Articular chondrocyte of knee joint (primary cell): ENCODE results near the gene FGG. TPM values are rescaled to one million over a fixed set of nuclear protein-coding genes. Genes with fewer than 3 reads are reported as not detected.

Experiments
- total RNA-seq: library from RNA; depleted of rRNA; stranded (reverse); fragments of >200 nt; gene quantifications from 2 replicates; pipeline ENCODE4 v1.2.3, GENCODE V29; 2012

FGG gene
- 0.22 TPM in 1 of 2 replicates, not detected in the other for total RNA-seq

DNA sequence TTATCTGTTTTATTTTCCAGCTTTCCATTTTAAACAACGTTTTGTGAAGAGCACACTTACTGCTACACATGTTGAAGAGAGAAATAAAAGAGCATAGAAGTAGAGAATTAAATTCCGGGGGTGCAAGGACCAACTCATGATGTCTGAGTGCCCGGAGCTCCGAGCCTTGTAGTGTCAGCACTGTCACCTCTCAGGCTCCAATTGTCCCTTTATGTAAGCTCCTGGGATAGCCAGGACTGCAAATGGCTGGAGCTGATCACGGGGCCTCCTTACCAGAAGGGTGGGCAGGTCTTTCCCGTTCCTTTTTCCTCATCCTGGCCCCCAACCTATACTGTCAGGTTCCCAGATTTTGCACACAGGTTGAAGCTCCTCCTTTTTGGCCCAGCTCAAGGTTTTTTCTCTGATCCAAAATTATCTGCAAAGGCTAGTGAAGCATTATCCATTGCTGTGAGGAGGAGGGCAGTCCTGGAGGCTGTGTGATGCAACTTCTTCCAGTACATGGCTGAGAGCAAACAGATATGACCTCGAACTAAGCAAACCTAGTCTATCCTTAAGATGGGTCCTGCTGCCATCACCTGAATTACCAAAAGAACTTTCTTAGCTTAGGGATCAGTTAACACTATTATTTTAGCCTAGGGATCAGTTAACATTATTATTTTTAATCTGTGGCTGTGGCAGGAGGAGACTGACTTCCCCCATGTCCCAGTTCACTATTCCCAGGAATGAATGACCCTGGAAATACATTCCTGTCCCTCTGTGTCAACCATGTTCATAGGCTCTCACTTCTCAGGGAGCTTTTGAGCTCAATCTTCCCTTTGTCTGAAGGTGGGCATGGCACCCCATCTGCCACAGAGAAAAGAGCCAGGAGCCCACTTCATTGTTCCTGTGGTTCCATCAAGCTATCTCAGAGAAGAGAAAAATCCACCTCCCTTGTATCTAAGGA, at the start of gene FGG:
Gene FGG (minus strand): TSS at position 185 of the 943 bp plus-strand sequence. CDS start 47 bp downstream, at position 138.

DNA sequence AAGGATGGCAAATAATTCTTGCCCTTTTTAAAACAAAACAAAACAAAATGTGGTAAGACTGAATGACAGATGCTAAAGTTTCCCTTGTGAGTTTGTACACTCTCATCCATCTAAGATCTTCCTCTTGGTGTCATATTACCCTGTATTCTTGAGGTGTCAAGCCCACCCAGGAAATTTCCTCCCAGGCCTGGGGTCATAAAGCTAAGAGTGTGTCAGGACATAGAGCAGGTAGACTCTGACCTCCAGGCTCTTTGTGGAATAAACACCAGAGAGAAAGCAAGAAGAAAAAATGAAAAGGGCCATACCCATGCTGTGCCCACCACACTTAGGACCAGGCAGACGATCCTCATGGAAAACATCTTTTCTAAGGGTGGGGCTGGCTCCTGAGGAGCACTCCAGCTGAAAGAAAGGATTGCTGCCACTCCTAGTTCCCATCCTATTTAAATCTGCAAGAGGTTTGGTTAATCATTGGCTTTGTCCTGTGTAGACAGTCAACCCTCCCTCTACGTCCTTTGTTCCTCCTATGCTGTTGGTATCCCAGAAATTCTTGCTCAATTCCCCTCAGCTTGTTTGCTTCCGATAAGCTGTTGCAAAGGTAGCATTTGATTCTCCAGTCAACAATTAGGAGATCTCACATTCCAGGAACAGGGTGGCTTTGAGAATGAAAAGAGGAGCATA, 22.0 kb downstream of the FGG start, which contains the start of gene FGA:
Gene FGA (minus strand): TSS at position 414 of the 678 bp plus-strand sequence. CDS start 55 bp downstream, at position 359.

DNA sequence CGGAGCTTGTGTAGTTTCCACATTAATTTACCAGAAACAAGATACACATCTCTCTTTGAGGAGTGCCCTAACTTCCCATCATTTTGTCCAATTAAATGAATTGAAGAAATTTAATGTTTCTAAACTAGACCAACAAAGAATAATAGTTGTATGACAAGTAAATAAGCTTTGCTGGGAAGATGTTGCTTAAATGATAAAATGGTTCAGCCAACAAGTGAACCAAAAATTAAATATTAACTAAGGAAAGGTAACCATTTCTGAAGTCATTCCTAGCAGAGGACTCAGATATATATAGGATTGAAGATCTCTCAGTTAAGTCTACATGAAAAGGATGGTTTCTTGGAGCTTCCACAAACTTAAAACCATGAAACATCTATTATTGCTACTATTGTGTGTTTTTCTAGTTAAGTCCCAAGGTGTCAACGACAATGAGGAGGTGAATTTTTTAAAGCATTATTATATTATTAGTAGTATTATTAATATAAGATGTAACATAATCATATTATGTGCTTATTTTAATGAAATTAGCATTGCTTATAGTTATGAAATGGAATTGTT, 49.7 kb downstream of the FGG start, which contains the start of gene FGB:
Gene FGB (plus strand): TSS at position 315 of the 558 bp plus-strand sequence. CDS start 8 bp downstream, at position 323.

Other genes with a start within 250 kb of the FGG start
- gene DCHS2, start 120.9 kb downstream of the FGG start, total RNA-seq, result 0.11 and 0.13 TPM in 2 replicates
- gene PLRG1, start 62.3 kb downstream of the FGG start, total RNA-seq, result 77.5 and 90.2 TPM in 2 replicates
- gene FGB, start 49.6 kb downstream of the FGG start, total RNA-seq, result not detected in 2 replicates
- gene FGA, start 21.9 kb downstream of the FGG start, total RNA-seq, result not detected in 2 replicates
- gene LRAT, start 131.3 kb upstream of the FGG start, total RNA-seq, result 1.2 and 2.1 TPM in 2 replicates
- under 0.01 and 0.32 TPM in 2 replicates for gene RBM46, start 168.6 kb upstream of the FGG start, total RNA-seq